Adrenal gland (tissue), 12 donors: Measurements from ENCODE around the gene CD177. TPM values are rescaled to one million over a fixed set of nuclear protein-coding genes. Genes with fewer than 3 reads are reported as not detected.
"Not testable (repeated sequence)": the region's sequence is repeated elsewhere in the genome, so short reads cannot be mapped to it uniquely, and the experiment has no call there.

Experiments
- DNase-seq, 7 donors: peaks; one replicate each; pipeline ENCODE4 v3.0.0-alpha.2; 2019 to 2020
- H3K27ac ChIP-seq, 5 donors: fragments of 200-600 bp; sonication (generic) in 4 of 5; 1 replicate in 3 of 5; 2 replicates in 2 of 5; pipeline versions ENCODE4 v1.5.1 to v1.8.0; 2016 to 2020; ENCODE audit warnings: mild to moderate bottlenecking in 1 of 5
- H3K27me3 ChIP-seq: fragments of 200-600 bp; 2 replicates; pipeline ENCODE4 v1.8.0; 2021
- H3K36me3 ChIP-seq, 2 donors: fragments of 200-600 bp; replicated peaks in 1 of 2; 1 replicate in 1 of 2; 2 replicates in 1 of 2; pipeline versions ENCODE4 v1.5.1 to v1.8.0; 2018 to 2022
- H3K4me1 ChIP-seq, 2 donors: fragments of 200-600 bp; replicated peaks in 1 of 2; 1 replicate in 1 of 2; 2 replicates in 1 of 2; pipeline versions ENCODE4 v1.5.1 to v1.8.0; 2018 to 2021
- H3K4me3 ChIP-seq, 4 donors: fragments of 200-600 bp; sonication (generic) in 3 of 4; one replicate each; pipeline ENCODE4 v1.5.1; 2016 to 2018
- H3K9me3 ChIP-seq, 3 donors: fragments of 200-600 bp; sonication (generic) in 1 of 3; replicated peaks in 1 of 3; 1 replicate in 2 of 3; 2 replicates in 1 of 3; pipeline versions ENCODE4 v1.5.1 to v1.8.0; 2016 to 2021
- POLR2A ChIP-seq, 2 donors: fragments of 450-650 bp; IDR thresholded peaks; one replicate each; pipeline ENCODE4 v1.6.1; 2017; ENCODE audit warnings: antibody characterized with exemption in 2 of 2, mild to moderate bottlenecking in 2 of 2, moderate library complexity in 1 of 2
- whole genome bisulfite sequencing, 4 donors: extraction: QIAGEN DNeasy Blood & Tissue Kit in 2 of 4; methylation state at CpG; one replicate each; pipeline versions ENCODE4 v1.1.5 to v1.1.7; 2013 to 2017; 5-methylcytosine and 5-hydroxymethylcytosine counted together
- intact Hi-C, 2 donors: fragments of 100-400 bp; cut with DNase I; formaldehyde crosslinking; loops; one replicate each; pipeline versions ENCODE4 v1.14.1 to v1.15.0; 2022 to 2023
- polyA plus RNA-seq, 3 donors: library from polyadenylated mRNA; stranded (reverse); fragments of 200-250 nt in 2 of 3; fragments of 350-450 nt in 1 of 3; fragmentation: Illumina TruSeq in 1 of 3; extraction: RNeasy Lipid Tissue Mini Kit (QIAGEN cat#74804) in 1 of 3; gene quantifications; one replicate each; pipeline ENCODE4 v1.2.3, GENCODE V29; 2013 to 2014
- total RNA-seq, 9 donors: library from RNA; depleted of rRNA in 4 of 9; stranded (reverse); fragments of >200 nt in 4 of 9; fragments of 120-200 nt in 1 of 9; fragmentation: NEBNext Ultra II Directional in 1 of 9; extraction: Animal tissue kit (Norgen Biotek cat#: 25700) in 1 of 9; gene quantifications; one replicate each; pipeline versions ENCODE4 v1.1.0 to v1.2.4, GENCODE V29; 2013 to 2023
- TF ChIP-seq, protein P1 (sequence below), 6 experiments: fragments of 450-650 bp in 4 of 6; fragments of 200-600 bp in 2 of 6; sonication (generic) in 1 of 6; IDR thresholded peaks; 1 replicate in 5 of 6; 2 replicates in 1 of 6; pipeline versions ENCODE4 v1.5.1 to v1.8.0; 2016 to 2021; ENCODE audit warnings: antibody characterized with exemption in 6 of 6, mild to moderate bottlenecking in 2 of 6, moderate library complexity in 1 of 6
- donor health status: healthy with polysubstance abuse.
- donor health status: Bipolar disorder and iron deficiency.
- donor health status: DM: yes; HTN: yes; CAD: no.
- donor health status: DM: no; HTN: no; CAD: no.
- donor health status: DM: no; HTN: no; CAD: no.
- donor health status: DM: yes; HTN: yes; CAD: no.

Gene CD177
- total and polyA plus RNA-seq, 12 donors, result 0.20 to 0.58 (median 0.39) TPM; not detected in 5

GRCh38 chr19:43380008-43380407, 26.5 kb downstream of the CD177 start:
- no peaks in the 10 kb centered on the region for H3K9me3 ChIP-seq
- H3K4me3 ChIP-seq, result no peak overlapping the region
- no peak for DNase-seq
- no peaks in the 10 kb centered on the region for H3K27me3 ChIP-seq
- TF ChIP-seq POLR2A (IDR thresholded peaks at IDR 0.05), result no peak
- TF ChIP-seq, protein P1, sequence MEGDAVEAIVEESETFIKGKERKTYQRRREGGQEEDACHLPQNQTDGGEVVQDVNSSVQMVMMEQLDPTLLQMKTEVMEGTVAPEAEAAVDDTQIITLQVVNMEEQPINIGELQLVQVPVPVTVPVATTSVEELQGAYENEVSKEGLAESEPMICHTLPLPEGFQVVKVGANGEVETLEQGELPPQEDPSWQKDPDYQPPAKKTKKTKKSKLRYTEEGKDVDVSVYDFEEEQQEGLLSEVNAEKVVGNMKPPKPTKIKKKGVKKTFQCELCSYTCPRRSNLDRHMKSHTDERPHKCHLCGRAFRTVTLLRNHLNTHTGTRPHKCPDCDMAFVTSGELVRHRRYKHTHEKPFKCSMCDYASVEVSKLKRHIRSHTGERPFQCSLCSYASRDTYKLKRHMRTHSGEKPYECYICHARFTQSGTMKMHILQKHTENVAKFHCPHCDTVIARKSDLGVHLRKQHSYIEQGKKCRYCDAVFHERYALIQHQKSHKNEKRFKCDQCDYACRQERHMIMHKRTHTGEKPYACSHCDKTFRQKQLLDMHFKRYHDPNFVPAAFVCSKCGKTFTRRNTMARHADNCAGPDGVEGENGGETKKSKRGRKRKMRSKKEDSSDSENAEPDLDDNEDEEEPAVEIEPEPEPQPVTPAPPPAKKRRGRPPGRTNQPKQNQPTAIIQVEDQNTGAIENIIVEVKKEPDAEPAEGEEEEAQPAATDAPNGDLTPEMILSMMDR (IDR thresholded peaks at IDR 0.05), result no peak
- no peaks in the 10 kb centered on the region for H3K4me1 ChIP-seq
- intact Hi-C loops, result no loop called here
- no peak overlapping the region for H3K27ac ChIP-seq
- 43 to 61% (median 50%) methylated on average over 14 of the region's 14 CpGs for WGBS, 4 donors
- no peaks in the 10 kb centered on the region for H3K36me3 ChIP-seq

DNA sequence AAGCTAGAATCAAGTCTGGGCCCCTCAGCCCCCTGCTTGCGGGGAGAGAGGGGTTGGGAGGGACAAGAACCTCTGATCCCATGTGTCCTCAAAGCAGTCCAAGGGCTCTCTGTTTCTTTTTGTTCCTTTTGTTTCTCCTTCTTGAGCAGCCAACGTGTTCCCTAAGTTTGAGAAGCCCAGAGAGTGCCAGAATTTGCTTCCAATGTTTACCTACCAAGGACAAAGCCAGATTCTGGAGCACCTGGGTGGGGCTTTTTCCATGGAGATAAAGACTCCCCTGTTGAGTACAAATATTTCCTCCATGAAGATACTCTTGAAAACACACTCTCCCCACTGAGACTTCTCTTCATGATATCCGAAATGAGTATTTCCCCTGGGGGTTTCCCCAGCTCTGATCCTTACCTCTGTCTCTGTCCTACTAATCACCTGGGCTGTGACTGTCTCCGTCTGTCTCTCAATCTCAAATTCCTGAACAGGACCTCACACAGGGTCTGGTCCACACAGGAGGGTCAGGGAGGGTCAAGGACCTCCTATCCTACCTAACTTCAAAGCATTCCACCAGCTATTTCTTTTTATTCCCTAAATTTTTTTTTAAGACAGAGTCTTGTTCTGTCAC, 27.4 kb downstream of the CD177 start:
- H3K4me3 ChIP-seq, result no peak overlapping the region
- H3K4me1 ChIP-seq, result no peaks in the 10 kb centered on the region
- H3K27me3 ChIP-seq, result no peaks in the 10 kb centered on the region
- intact Hi-C loops, result no loop called here
- H3K27ac ChIP-seq, result no peak overlapping the region
- no peaks in the 10 kb centered on the region for H3K36me3 ChIP-seq
- TF ChIP-seq, protein P1 (IDR thresholded peaks at IDR 0.05), result no peak
- no peak for TF ChIP-seq POLR2A (IDR thresholded peaks at IDR 0.05)
- no peak for DNase-seq
- H3K9me3 ChIP-seq, result no peaks in the 10 kb centered on the region
- WGBS, 4 donors, result 57 to 61% (median 60%) methylated on average over 4 of the region's 4 CpGs

- intact Hi-C loops, H3K36me3 ChIP-seq, H3K4me1 ChIP-seq, H3K4me3 ChIP-seq, DNase-seq, H3K27ac ChIP-seq, H3K9me3 ChIP-seq, H3K27me3 ChIP-seq: not testable (repeated sequence)
- 50 to 75% (median 63%) methylated on average over 9 to 12 of the region's 12 CpGs for WGBS, 4 donors
These were observed 29.2 kb downstream of the CD177 start for GRCh38 chr19:43382586-43383216.

DNA sequence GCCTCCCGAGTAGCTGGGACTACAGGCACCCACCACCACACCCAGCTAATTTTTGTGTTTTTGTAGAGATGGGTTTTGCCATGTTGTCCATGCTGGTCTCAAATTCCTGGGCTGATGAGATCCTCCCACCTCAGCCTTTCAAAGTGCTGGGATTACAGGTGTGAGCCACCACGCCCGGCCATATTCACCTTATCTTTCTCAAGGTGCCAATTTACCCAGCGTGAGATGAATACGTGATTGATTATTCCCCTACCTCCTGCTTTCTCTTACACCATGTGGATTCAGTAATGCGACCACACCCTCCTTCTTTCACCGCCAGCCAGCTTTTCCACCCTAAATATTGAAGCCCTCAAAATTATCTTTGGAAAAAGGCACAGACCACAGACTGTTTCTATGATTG, 29.8 kb downstream of the CD177 start:
- WGBS, 4 donors, result 72 to 82% (median 80%) methylated on average over 7 of the region's 7 CpGs
- DNase-seq, H3K27me3 ChIP-seq, intact Hi-C loops, H3K4me1 ChIP-seq, H3K4me3 ChIP-seq, H3K9me3 ChIP-seq, H3K36me3 ChIP-seq, H3K27ac ChIP-seq: not testable (repeated sequence)

GRCh38 chr19:43383759-43384158, 30.3 kb downstream of the CD177 start:
- H3K9me3 ChIP-seq, H3K4me3 ChIP-seq, H3K36me3 ChIP-seq, intact Hi-C loops, H3K27ac ChIP-seq, H3K4me1 ChIP-seq, DNase-seq, H3K27me3 ChIP-seq: not testable (repeated sequence)
- 51 to 67% (median 59%) methylated on average over 3 of the region's 3 CpGs for WGBS, 4 donors

DNA sequence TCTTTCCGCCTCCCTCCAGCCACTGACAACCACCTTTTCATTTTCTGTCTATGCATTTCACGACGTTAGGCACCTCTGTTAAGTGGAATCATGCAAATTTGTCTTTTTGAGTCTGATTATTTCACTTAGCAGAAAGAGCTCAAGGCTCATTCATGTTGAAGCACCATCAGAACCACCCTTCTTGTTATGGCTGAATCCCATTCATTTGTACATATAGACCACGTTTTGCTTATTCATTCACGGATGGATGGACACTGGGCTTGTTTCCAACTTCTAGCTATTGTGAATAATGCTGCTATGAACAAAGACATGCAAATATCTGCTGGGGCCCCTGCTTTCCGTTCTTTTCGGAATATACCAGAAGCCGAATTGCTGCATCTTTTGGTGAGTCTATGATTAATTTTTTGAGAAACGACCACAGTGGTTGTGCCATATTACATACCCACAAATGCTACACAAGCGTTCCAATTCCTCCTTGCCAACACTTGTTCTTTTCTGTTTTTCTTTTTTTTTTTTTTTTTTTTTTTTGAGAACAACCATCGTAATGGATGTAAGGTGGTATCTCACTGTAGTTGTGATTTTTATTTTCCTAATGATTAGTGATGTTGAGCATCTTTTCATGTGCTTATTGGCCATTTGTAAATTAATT, 37.5 kb downstream of the CD177 start:
- H3K4me3 ChIP-seq, H3K9me3 ChIP-seq, H3K4me1 ChIP-seq, intact Hi-C loops, DNase-seq, H3K36me3 ChIP-seq, H3K27me3 ChIP-seq, H3K27ac ChIP-seq: not testable (repeated sequence)
- WGBS, 4 donors, result 74 to 78% (median 77%) methylated on average over 11 of the region's 11 CpGs

- H3K9me3 ChIP-seq, H3K4me3 ChIP-seq, H3K36me3 ChIP-seq, DNase-seq, intact Hi-C loops, H3K27ac ChIP-seq, H3K4me1 ChIP-seq, H3K27me3 ChIP-seq: not testable (repeated sequence)
- 83 to 93% (median 86%) methylated on average over 4 to 6 of the region's 6 CpGs for WGBS, 4 donors
These were observed 38.1 kb downstream of the CD177 start for GRCh38 chr19:43391552-43391935.

DNA sequence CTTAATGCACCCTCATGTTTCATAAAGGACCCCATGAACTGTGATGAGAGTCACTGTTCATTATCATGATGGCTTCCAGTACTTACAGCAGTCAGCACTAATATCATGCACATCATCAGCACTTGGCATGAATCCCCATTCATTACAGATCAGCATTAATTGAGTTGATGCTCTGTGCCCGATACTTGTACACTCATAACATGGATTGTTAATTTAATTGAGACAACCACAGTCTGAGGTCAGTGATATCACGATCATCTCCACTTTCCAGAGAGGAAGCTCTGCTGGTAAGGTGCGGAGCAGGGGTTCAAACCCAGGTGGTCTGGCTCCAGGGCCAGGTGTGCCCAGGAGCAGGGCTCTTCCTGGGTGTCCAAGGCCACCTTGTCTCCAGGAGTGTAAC, 40.0 kb downstream of the CD177 start:
- H3K4me3 ChIP-seq, H3K27ac ChIP-seq, H3K4me1 ChIP-seq, H3K36me3 ChIP-seq, intact Hi-C loops, H3K27me3 ChIP-seq, DNase-seq, H3K9me3 ChIP-seq: not testable (repeated sequence)
- 70 to 100% (median 77%) methylated on average over 1 to 3 of the region's 3 CpGs for WGBS, 4 donors
